HepG2 (cell line): ENCODE data around the gene AMDHD1. TPM values are rescaled to one million over a fixed set of nuclear protein-coding genes. Genes with fewer than 3 reads are reported as not detected.
A peak's percentile ranks its signal among the peaks of the same experiment; 100 is the strongest.

Experiments
- DRAP1 ChIP-seq: IDR thresholded peaks from 2 replicates; pipeline ENCODE4 v1.6.1; 2016; ENCODE audit warnings: missing genetic modification reagents, missing compliant biosample characterization
- FOSL2 ChIP-seq: sonication (generic); formaldehyde crosslinking; IDR thresholded peaks from 2 replicates; pipeline ENCODE4 v1.4.0; 2020; ENCODE audit warnings: missing genetic modification reagents
- GATAD2A ChIP-seq: IDR thresholded peaks from 2 replicates; pipeline ENCODE4 v1.6.1; 2016
- HMG20B ChIP-seq: conservative IDR thresholded peaks from 2 replicates; pipeline ENCODE4 v1.6.1; 2016; ENCODE audit warnings: missing genetic modification reagents, missing compliant biosample characterization
- ISX ChIP-seq: sonication (generic); formaldehyde crosslinking; conservative IDR thresholded peaks from 2 replicates; pipeline ENCODE4 v1.5.0; 2020; ENCODE audit warnings: missing genetic modification reagents
- KLF12 ChIP-seq: sonication (generic); formaldehyde crosslinking; IDR thresholded peaks from 2 replicates; pipeline ENCODE4 v1.4.0; 2020; ENCODE audit warnings: missing genetic modification reagents, borderline replicate concordance
- MED13 ChIP-seq: sonication (generic); formaldehyde crosslinking; IDR thresholded peaks from 2 replicates; pipeline ENCODE4 v1.5.0; 2020; ENCODE audit warnings: missing genetic modification reagents
- MXD1 ChIP-seq: sonication (generic); formaldehyde crosslinking; IDR thresholded peaks from 2 replicates; pipeline ENCODE4 v1.4.0; 2020; ENCODE audit warnings: mild to moderate bottlenecking, missing genetic modification reagents
- NFYB ChIP-seq: sonication (generic); formaldehyde crosslinking; IDR thresholded peaks from 2 replicates; pipeline ENCODE4 v1.4.0; 2020; ENCODE audit warnings: missing genetic modification reagents
- POLR2AphosphoS2 ChIP-seq: IDR thresholded peaks from 2 replicates; pipeline ENCODE4 v1.6.1; 2011; ENCODE audit warnings: low read depth, low read length, improper control_type of control experiment
- SOX5 ChIP-seq: IDR thresholded peaks from 2 replicates; pipeline ENCODE4 v1.6.1; 2016; ENCODE audit warnings: borderline replicate concordance
- SP5 ChIP-seq: IDR thresholded peaks from 2 replicates; pipeline ENCODE4 v1.6.1; 2016; ENCODE audit warnings: low read depth, borderline replicate concordance
- SYNCRIP ChIP-seq: fragments of 200-400 bp; formaldehyde crosslinking; IDR thresholded peaks from 2 replicates; pipeline ENCODE4 v1.6.1; 2018; ENCODE audit warnings: mild to moderate bottlenecking, low read depth, low read length; ENCODE audit not compliant: insufficient read depth
- THAP8 ChIP-seq: sonication (generic); formaldehyde crosslinking; IDR thresholded peaks from 2 replicates; pipeline ENCODE4 v1.5.1; 2020; ENCODE audit warnings: missing genetic modification reagents, mild to moderate bottlenecking, borderline replicate concordance
- YY1 ChIP-seq: IDR thresholded peaks from 2 replicates; pipeline ENCODE4 v1.6.1; 2011; ENCODE audit warnings: low read length, low read depth, moderate library complexity, mild to moderate bottlenecking; ENCODE audit not compliant: insufficient read depth, insufficient replicate concordance
- ZMAT5 ChIP-seq: sonication (generic); formaldehyde crosslinking; IDR thresholded peaks from 2 replicates; pipeline ENCODE4 v1.5.0; 2020; ENCODE audit warnings: mild to moderate bottlenecking, low read depth, missing genetic modification reagents, borderline replicate concordance
- ZNF18 ChIP-seq: sonication (generic); formaldehyde crosslinking; IDR thresholded peaks from 2 replicates; pipeline ENCODE4 v1.8.0; 2022; ENCODE audit warnings: mild to moderate bottlenecking, missing genetic modification reagents; ENCODE audit not compliant: insufficient replicate concordance
- ZNF256 ChIP-seq: sonication (generic); formaldehyde crosslinking; conservative IDR thresholded peaks from 2 replicates; pipeline ENCODE4 v1.4.0; 2020; ENCODE audit warnings: missing genetic modification reagents
- ZNF343 ChIP-seq: sonication (generic); formaldehyde crosslinking; IDR thresholded peaks from 2 replicates; pipeline ENCODE4 v1.4.0; 2020; ENCODE audit warnings: mild to moderate bottlenecking, missing genetic modification reagents
- ZNF350 ChIP-seq: sonication (generic); formaldehyde crosslinking; IDR thresholded peaks from 2 replicates; pipeline ENCODE4 v1.4.0; 2020; ENCODE audit warnings: mild to moderate bottlenecking, low read depth, missing genetic modification reagents, borderline replicate concordance
- ZNF512B ChIP-seq: sonication (generic); formaldehyde crosslinking; IDR thresholded peaks from 2 replicates; pipeline ENCODE4 v1.5.1; 2020; ENCODE audit warnings: missing genetic modification reagents, mild to moderate bottlenecking, borderline replicate concordance
- ZNF556 ChIP-seq: sonication (generic); formaldehyde crosslinking; IDR thresholded peaks from 2 replicates; pipeline ENCODE4 v1.4.0; 2020; ENCODE audit warnings: mild to moderate bottlenecking, missing genetic modification reagents, borderline replicate concordance
- ZSCAN9 ChIP-seq: IDR thresholded peaks from 2 replicates; pipeline ENCODE4 v1.6.1; 2016; ENCODE audit warnings: borderline replicate concordance
- polyA plus RNA-seq, 8 experiments: library from polyadenylated mRNA; depleted of rRNA in 3 of 8; stranded (reverse) in 7 of 8; unstranded in 1 of 8; fragments of >200 nt; fragmentation: Illumina TruSeq in 4 of 8; extraction: Trizol in 4 of 8; gene quantifications; 2 replicates each; pipeline versions ENCODE4 v1.2.1 to v1.2.3, GENCODE V29; 2011 to 2016; ENCODE audit warnings: low read depth in 4 of 8, missing spikeins in 1 of 8, mixed read lengths in 1 of 8; ENCODE audit not compliant: insufficient read depth in 1 of 8
- total RNA-seq, 5 experiments: library from RNA; depleted of rRNA; stranded (reverse); fragments of >200 nt; fragmentation: Illumina TruSeq; extraction: Trizol; gene quantifications; 2 replicates each; pipeline ENCODE4 v1.2.3, GENCODE V29; 2016; ENCODE audit warnings: low read depth in 1 of 5

AMDHD1 gene
- total and polyA plus RNA-seq, 2 of the 13 experiments (the other 11 are each of a cell fraction or from before 2014, with no cell fraction given) = 6.5 to 29.6 TPM

GRCh38 chr12:95942524-95943329 is 404 bp upstream of the AMDHD1 start, which contains the start of gene CCDC38 (continued):
- TF ChIP-seq MXD1 (no peak), ZSCAN9 (CRISPR knock-in tag) (no peak), HMG20B (CRISPR knock-in tag) (0 out of 2 replicates have a peak, but pooled peaks have one; percentile 36), FOSL2 (0 out of 2 replicates have a peak, but pooled peaks have one; percentile 22), SYNCRIP (no peak), ZNF18 (peak; percentile 85), NFYB (peak; percentile 37), ZNF512B (no peak), ISX (CRISPR knock-in tag) (0 out of 2 replicates have a peak, but pooled peaks have one; percentile 63), ZMAT5 (CRISPR knock-in tag) (no peak), ZNF556 (CRISPR knock-in tag) (0 out of 2 replicates have a peak, but pooled peaks have one; percentile 18), ZNF256 (CRISPR knock-in tag) (no peak), KLF12 (CRISPR knock-in tag) (no peak), SOX5 (peak; percentile 34; the same call in 1 of the 2 replicates), MED13 (CRISPR knock-in tag) (no peak; the same call in 1 of the 2 replicates), SP5 (CRISPR knock-in tag) (no peak; the same call in 1 of the 2 replicates), ZNF343 (peak; percentile 50; the same call in 1 of the 2 replicates), POLR2AphosphoS2 (no peak), THAP8 (CRISPR knock-in tag) (peak; percentile 70; the same call in 1 of the 2 replicates), DRAP1 (CRISPR knock-in tag) (peak; percentile 34; the same call in 1 of the 2 replicates), YY1 (peak; percentile 50), GATAD2A (CRISPR knock-in tag) (0 out of 2 replicates have a peak, but pooled peaks have one; percentile 20), ZNF350 (CRISPR knock-in tag) (no peak)
